ENCODE results near the gene MITF. TPM values are rescaled to one million over a fixed set of nuclear protein-coding genes. Genes with fewer than 3 reads are reported as not detected.
"Not testable (repeated sequence)": the region's sequence is repeated elsewhere in the genome, so short reads cannot be mapped to it uniquely, and the experiment has no call there.

MITF gene
- total RNA-seq, 3 donors from 2014 or later: 3.2 to 56.1 (median 5.5) TPM

DNA sequence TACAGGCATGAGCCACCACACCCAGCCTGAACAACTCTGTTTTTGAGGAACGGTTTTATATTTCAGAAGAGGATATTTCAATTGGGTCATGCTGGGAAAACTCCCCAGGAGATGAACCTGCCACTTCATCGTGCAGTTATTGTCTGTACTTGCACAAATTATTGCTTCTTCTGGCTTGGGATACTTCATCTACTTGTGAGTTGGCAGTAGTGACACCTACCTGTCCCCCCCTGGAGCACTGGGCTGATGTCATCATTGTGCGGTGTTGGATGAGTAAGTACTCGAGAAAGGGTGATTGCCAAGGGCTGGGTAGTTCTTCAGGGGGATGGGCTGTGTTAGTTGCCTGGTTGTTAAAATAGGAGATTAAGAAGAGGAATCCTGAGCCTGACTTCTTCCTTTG is 175.1 kb downstream of the MITF start:
- no peak for ATAC-seq
- Histone ChIP-seq H3K36me3 (ENCODE audit: low read depth) (no peaks in the 10 kb centered on the region), H3K9me3 (peaks cover 5% of the 10 kb centered on the region), H3K4me1 (ENCODE audit: low read depth) (no peaks in the 10 kb centered on the region), H3K4me3 (no peak overlapping the region)
- DNase-seq: no peak
- intact Hi-C loops (cut with DNase I, micrococcal nuclease): no loop called here
- TF ChIP-seq, protein P1, sequence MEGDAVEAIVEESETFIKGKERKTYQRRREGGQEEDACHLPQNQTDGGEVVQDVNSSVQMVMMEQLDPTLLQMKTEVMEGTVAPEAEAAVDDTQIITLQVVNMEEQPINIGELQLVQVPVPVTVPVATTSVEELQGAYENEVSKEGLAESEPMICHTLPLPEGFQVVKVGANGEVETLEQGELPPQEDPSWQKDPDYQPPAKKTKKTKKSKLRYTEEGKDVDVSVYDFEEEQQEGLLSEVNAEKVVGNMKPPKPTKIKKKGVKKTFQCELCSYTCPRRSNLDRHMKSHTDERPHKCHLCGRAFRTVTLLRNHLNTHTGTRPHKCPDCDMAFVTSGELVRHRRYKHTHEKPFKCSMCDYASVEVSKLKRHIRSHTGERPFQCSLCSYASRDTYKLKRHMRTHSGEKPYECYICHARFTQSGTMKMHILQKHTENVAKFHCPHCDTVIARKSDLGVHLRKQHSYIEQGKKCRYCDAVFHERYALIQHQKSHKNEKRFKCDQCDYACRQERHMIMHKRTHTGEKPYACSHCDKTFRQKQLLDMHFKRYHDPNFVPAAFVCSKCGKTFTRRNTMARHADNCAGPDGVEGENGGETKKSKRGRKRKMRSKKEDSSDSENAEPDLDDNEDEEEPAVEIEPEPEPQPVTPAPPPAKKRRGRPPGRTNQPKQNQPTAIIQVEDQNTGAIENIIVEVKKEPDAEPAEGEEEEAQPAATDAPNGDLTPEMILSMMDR (IDR thresholded peaks at IDR 0.05): no peak

DNA sequence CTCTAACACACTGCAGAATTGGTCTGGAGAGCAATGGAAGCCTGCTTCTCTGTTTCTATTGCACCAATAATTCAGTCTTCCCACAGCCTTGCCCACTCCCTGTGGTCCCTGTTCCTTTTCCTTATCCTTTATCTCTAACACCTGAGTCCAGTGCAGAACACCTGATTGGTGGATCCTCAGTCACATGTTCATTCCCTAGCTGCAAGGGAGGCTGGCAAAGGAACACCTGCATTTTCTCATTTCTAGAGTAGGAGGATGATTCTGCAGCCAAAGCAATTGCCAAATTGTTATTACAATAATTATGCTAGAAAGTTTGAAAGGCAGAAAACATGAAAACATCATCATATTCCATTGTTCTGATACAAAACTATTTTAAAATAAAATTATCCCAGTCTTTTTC is 176.5 kb downstream of the MITF start:
- Histone ChIP-seq H3K9me3 (peaks cover 5% of the 10 kb centered on the region), H3K4me1 (ENCODE audit: low read depth) (no peaks in the 10 kb centered on the region), H3K4me3 (no peak overlapping the region), H3K36me3 (ENCODE audit: low read depth) (no peaks in the 10 kb centered on the region)
- intact Hi-C loops (cut with DNase I, micrococcal nuclease): no loop called here
- TF ChIP-seq, protein P1 (IDR thresholded peaks at IDR 0.05): no peak
- DNase-seq (no peak), ATAC-seq (no peak)

DNA sequence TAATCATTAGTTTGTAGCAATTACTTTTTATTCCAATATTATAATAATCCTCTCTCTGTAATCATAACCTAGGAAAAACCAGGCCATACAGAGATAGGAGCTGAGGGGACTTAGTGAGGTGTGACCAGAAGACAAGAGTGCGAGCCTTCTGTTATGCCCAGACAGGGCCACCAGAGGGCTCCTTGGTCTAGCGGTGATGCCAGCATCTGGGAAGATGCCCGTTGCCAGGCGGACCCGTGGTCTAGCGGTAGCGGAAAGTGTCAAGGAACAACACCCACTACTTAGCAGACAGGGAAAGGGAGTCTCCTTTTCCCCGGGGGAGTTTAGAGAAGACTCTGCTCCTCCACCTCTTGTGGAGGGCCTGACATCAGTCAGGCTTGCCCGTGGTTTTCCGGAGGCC is 180.7 kb downstream of the MITF start:
- intact Hi-C loops (cut with DNase I, micrococcal nuclease); H3K4me1 ChIP-seq (ENCODE audit: low read depth); ATAC-seq; H3K9me3 ChIP-seq; DNase-seq; H3K4me3 ChIP-seq; H3K36me3 ChIP-seq (ENCODE audit: low read depth): not testable (repeated sequence)

DNA sequence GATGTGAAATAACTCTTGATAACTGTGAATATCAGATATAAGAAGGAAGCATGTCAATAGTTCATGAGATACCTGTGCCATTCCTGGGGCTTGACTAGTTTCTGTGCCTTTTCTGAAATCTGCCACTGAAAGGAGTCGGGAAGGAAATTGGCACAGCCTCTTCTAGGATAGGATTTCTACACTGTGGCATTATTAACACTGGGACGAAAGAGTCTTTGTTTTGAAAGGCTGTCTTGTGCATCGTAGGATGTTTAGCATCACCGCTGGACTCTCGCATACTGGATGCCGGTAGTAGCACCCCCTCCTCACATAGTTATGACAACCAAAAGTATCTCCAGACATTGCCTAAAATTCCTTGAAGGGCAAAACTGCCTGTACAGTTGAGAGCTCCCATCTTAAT is 182.4 kb downstream of the MITF start:
- Histone ChIP-seq H3K36me3 (ENCODE audit: low read depth) (no peaks in the 10 kb centered on the region), H3K9me3 (no peaks in the 10 kb centered on the region), H3K4me3 (no peak overlapping the region), H3K4me1 (ENCODE audit: low read depth) (no peaks in the 10 kb centered on the region)
- intact Hi-C loops (cut with DNase I, micrococcal nuclease): no loop called here
- no peak for DNase-seq
- no peak for ATAC-seq
- TF ChIP-seq, protein P1 (IDR thresholded peaks at IDR 0.05): no peak

DNA sequence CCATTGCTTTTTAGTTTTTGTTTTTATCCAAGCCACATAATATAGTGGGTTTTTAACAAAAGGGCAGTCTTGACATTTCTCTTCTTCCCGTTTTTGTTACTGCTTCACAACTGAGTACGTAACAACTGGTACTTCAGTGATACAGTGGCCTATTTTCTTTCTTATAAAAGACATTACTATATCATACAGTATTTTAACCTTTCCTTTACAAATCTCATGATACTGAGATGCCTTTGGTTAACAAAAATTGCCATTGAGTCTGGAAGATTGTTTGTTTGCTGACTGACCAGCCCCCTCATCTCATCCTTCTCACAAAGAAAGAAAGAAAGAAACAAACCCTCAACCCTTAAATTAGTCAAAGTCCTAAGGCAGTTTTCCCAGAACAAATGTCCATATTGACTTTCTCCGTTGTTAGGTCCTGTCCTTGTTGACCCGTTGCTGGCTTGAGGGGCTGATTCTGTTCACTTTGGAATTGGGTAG is 183.3 kb downstream of the MITF start:
- Histone ChIP-seq H3K9me3 (no peaks in the 10 kb centered on the region), H3K4me3 (no peak overlapping the region), H3K36me3 (ENCODE audit: low read depth) (no peaks in the 10 kb centered on the region), H3K4me1 (ENCODE audit: low read depth) (no peaks in the 10 kb centered on the region)
- TF ChIP-seq, protein P1 (IDR thresholded peaks at IDR 0.05): no peak
- no peak for ATAC-seq
- intact Hi-C loops (cut with DNase I, micrococcal nuclease): no loop called here
- DNase-seq: no peak

- no peaks in the 10 kb centered on the region for H3K9me3 ChIP-seq
- H3K36me3 ChIP-seq (ENCODE audit: low read depth): no peaks in the 10 kb centered on the region
- H3K4me1 ChIP-seq (ENCODE audit: low read depth): no peaks in the 10 kb centered on the region
- ATAC-seq (no peak), DNase-seq (no peak)
- intact Hi-C loops (cut with DNase I, micrococcal nuclease): no loop called here
- TF ChIP-seq, protein P1 (IDR thresholded peaks at IDR 0.05): no peak
- no peak overlapping the region for H3K4me3 ChIP-seq
Observed at GRCh38 chr3:69925506-69925905, 186.2 kb downstream of the MITF start.
